Esophagus muscularis mucosa (tissue), 4 donors: ENCODE measurements around the gene PPP2R1A.

ENCODE experiments used
- EP300 ChIP-seq: sonication (generic); formaldehyde crosslinking; IDR thresholded peaks from one replicate; pipeline ENCODE4 v1.6.1; 2017; ENCODE audit warnings: antibody characterized with exemption
- POLR2A ChIP-seq: fragments of 450-650 bp; IDR thresholded peaks from one replicate; pipeline ENCODE4 v1.6.1; 2017; ENCODE audit warnings: antibody characterized with exemption, moderate library complexity, mild to moderate bottlenecking, low read depth
- POLR2AphosphoS5 ChIP-seq, 2 donors: sonication (generic); formaldehyde crosslinking; IDR thresholded peaks; one replicate each; pipeline ENCODE4 v1.6.1; 2017; ENCODE audit warnings: antibody characterized with exemption in 2 of 2
- TF ChIP-seq, protein P1 (sequence below), 3 experiments: fragments of 200-600 bp in 2 of 3; fragments of 450-650 bp in 1 of 3; sonication (generic) in 2 of 3; IDR thresholded peaks; one replicate each; pipeline ENCODE4 v1.5.1; 2017 to 2019; ENCODE audit warnings: antibody characterized with exemption in 3 of 3, mild to moderate bottlenecking in 2 of 3, moderate library complexity in 1 of 3

DNA sequence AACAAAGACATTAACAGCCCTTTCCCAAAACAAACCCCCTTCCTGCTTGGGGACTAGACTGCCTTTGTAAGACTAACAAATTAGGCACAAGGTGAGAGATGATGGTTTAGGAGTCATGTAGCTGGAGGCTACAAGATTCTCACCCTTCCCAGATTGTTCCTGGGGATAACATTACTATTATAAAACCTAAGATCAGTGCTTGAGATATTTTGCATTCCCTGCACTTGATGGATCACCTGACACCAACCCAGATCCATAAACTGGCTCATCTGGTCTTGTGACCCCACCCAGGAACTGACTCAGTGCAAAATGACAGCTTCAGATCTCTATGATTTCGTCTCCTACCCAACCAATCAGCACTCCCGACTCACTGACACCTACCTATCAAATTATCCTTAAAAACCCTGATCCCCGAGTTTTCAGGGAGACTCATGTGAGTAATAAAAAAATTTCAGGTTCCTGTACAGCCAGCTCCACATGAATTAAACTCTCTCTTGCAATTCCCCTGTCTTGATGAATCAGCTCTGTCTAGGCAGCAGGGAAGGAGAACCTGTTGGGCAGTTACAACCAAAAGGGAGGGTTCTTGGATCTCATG is 47.8 kb upstream of the PPP2R1A start:
- TF ChIP-seq POLR2A (no peak), EP300 (no peak), POLR2AphosphoS5 (IDR thresholded peaks at IDR 0.05) (no peak)
- TF ChIP-seq, protein P1, sequence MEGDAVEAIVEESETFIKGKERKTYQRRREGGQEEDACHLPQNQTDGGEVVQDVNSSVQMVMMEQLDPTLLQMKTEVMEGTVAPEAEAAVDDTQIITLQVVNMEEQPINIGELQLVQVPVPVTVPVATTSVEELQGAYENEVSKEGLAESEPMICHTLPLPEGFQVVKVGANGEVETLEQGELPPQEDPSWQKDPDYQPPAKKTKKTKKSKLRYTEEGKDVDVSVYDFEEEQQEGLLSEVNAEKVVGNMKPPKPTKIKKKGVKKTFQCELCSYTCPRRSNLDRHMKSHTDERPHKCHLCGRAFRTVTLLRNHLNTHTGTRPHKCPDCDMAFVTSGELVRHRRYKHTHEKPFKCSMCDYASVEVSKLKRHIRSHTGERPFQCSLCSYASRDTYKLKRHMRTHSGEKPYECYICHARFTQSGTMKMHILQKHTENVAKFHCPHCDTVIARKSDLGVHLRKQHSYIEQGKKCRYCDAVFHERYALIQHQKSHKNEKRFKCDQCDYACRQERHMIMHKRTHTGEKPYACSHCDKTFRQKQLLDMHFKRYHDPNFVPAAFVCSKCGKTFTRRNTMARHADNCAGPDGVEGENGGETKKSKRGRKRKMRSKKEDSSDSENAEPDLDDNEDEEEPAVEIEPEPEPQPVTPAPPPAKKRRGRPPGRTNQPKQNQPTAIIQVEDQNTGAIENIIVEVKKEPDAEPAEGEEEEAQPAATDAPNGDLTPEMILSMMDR (IDR thresholded peaks at IDR 0.05) = no peak
